ENCODE results near the gene KCNT2.

Gene KCNT2

GRCh38 chr1:196403803-196404690, 204.2 kb downstream of the KCNT2 start:
- H3K4me3 ChIP-seq (replicated peaks; ENCODE audit: low read depth, low read length), result no peak overlapping the region
- TF ChIP-seq CTCF (IDR thresholded peaks at IDR 0.05; ENCODE audit: insufficient read depth, low read length, poor library complexity, severe bottlenecking), result no peak
- H3K36me3 ChIP-seq (ENCODE audit: control insufficient read depth, insufficient read depth, low read length), result no peaks in the 10 kb centered on the region
- DNase-seq (ENCODE audit: extremely low read depth, insufficient read length), result no peak
- no peaks in the 10 kb centered on the region for H3K27me3 ChIP-seq (replicated peaks; ENCODE audit: control insufficient read depth, insufficient read depth, low read length)

GRCh38 chr1:196401891-196402290, 206.3 kb downstream of the KCNT2 start:
- Histone ChIP-seq H3K4me3 (replicated peaks; ENCODE audit: low read depth, low read length) (no peak overlapping the region), H3K27me3 (replicated peaks; ENCODE audit: control insufficient read depth, insufficient read depth, low read length) (no peaks in the 10 kb centered on the region), H3K36me3 (ENCODE audit: control insufficient read depth, insufficient read depth, low read length) (no peaks in the 10 kb centered on the region)
- no peak for TF ChIP-seq CTCF (IDR thresholded peaks at IDR 0.05; ENCODE audit: insufficient read depth, low read length, poor library complexity, severe bottlenecking)
- no peak for DNase-seq (ENCODE audit: extremely low read depth, insufficient read length)

- Histone ChIP-seq H3K36me3 (ENCODE audit: control insufficient read depth, insufficient read depth, low read length) (no peaks in the 10 kb centered on the region), H3K4me3 (replicated peaks; ENCODE audit: low read depth, low read length) (no peak overlapping the region), H3K27me3 (replicated peaks; ENCODE audit: control insufficient read depth, insufficient read depth, low read length) (no peaks in the 10 kb centered on the region)
- no peak for TF ChIP-seq CTCF (IDR thresholded peaks at IDR 0.05; ENCODE audit: insufficient read depth, low read length, poor library complexity, severe bottlenecking)
- no peak for DNase-seq (ENCODE audit: extremely low read depth, insufficient read length)
These were observed 206.8 kb downstream of the KCNT2 start for GRCh38 chr1:196401452-196401833.

GRCh38 chr1:196400478-196401451, 207.5 kb downstream of the KCNT2 start:
- Histone ChIP-seq H3K27me3 (replicated peaks; ENCODE audit: control insufficient read depth, insufficient read depth, low read length) (no peaks in the 10 kb centered on the region), H3K4me3 (replicated peaks; ENCODE audit: low read depth, low read length) (no peak overlapping the region), H3K36me3 (ENCODE audit: control insufficient read depth, insufficient read depth, low read length) (no peaks in the 10 kb centered on the region)
- no peak for TF ChIP-seq CTCF (IDR thresholded peaks at IDR 0.05; ENCODE audit: insufficient read depth, low read length, poor library complexity, severe bottlenecking)
- no peak for DNase-seq (ENCODE audit: extremely low read depth, insufficient read length)

- H3K4me3 ChIP-seq (replicated peaks; ENCODE audit: low read depth, low read length), result no peak overlapping the region
- no peak for TF ChIP-seq CTCF (IDR thresholded peaks at IDR 0.05; ENCODE audit: insufficient read depth, low read length, poor library complexity, severe bottlenecking)
- H3K27me3 ChIP-seq (replicated peaks; ENCODE audit: control insufficient read depth, insufficient read depth, low read length), result no peaks in the 10 kb centered on the region
- H3K36me3 ChIP-seq (ENCODE audit: control insufficient read depth, insufficient read depth, low read length), result no peaks in the 10 kb centered on the region
- no peak for DNase-seq (ENCODE audit: extremely low read depth, insufficient read length)
These were observed 208.5 kb downstream of the KCNT2 start for GRCh38 chr1:196399713-196400112.

Data from GM06990 (cell line).